Islet of Langerhans (tissue), 1 donor: ENCODE measurements around the gene SYTL2.

Source experiments
- FAIRE-seq: peaks from one replicate; lab custom pipeline; 2011; peaks lifted over from hg19 to GRCh38; lab: Jason Lieb, UNC

SYTL2 gene

GRCh38 chr11:85762226-85762625, 48.7 kb downstream of the SYTL2 start:
- FAIRE-seq: no peak

- FAIRE-seq: no peak
These were observed 51.0 kb downstream of the SYTL2 start for GRCh38 chr11:85759915-85760314.

GRCh38 chr11:85758480-85759039, 52.4 kb downstream of the SYTL2 start:
- FAIRE-seq: no peak

- no peak for FAIRE-seq
These were observed 52.9 kb downstream of the SYTL2 start for GRCh38 chr11:85758026-85758425.

GRCh38 chr11:85756401-85757200, 54.3 kb downstream of the SYTL2 start:
- no peak for FAIRE-seq

- FAIRE-seq: no peak
These were observed 55.2 kb downstream of the SYTL2 start for GRCh38 chr11:85755701-85756100.

GRCh38 chr11:85755285-85755684, 55.7 kb downstream of the SYTL2 start:
- FAIRE-seq: no peak

GRCh38 chr11:85752890-85753581, 57.9 kb downstream of the SYTL2 start:
- no peak for FAIRE-seq

GRCh38 chr11:85752201-85752889, 58.6 kb downstream of the SYTL2 start:
- FAIRE-seq: no peak

GRCh38 chr11:85751724-85752123, 59.2 kb downstream of the SYTL2 start:
- no peak for FAIRE-seq

GRCh38 chr11:85750646-85751045, 60.3 kb downstream of the SYTL2 start:
- FAIRE-seq: no peak

GRCh38 chr11:85749884-85750283, 61.1 kb downstream of the SYTL2 start:
- FAIRE-seq: no peak

GRCh38 chr11:85749287-85749834, 61.6 kb downstream of the SYTL2 start:
- FAIRE-seq: no peak

GRCh38 chr11:85748455-85748891, 62.5 kb downstream of the SYTL2 start:
- FAIRE-seq: no peak

GRCh38 chr11:85746670-85747069, 64.3 kb downstream of the SYTL2 start:
- FAIRE-seq: no peak

GRCh38 chr11:85745626-85746025, 65.3 kb downstream of the SYTL2 start:
- FAIRE-seq: no peak

- FAIRE-seq: peak; percentile 38
These were observed 68.1 kb downstream of the SYTL2 start for GRCh38 chr11:85742873-85743275.

GRCh38 chr11:85742348-85742747, 68.6 kb downstream of the SYTL2 start:
- no peak for FAIRE-seq

GRCh38 chr11:85740481-85741400, 70.2 kb downstream of the SYTL2 start:
- FAIRE-seq: no peak

GRCh38 chr11:85737738-85738137, 73.2 kb downstream of the SYTL2 start:
- FAIRE-seq: no peak

GRCh38 chr11:85735876-85736460, 75.0 kb downstream of the SYTL2 start:
- FAIRE-seq: no peak
